GM12878 (cell line): ENCODE results near the gene MID1. TPM values are rescaled to one million over a fixed set of nuclear protein-coding genes. Genes with fewer than 3 reads are reported as not detected.
"Not testable (repeated sequence)": the region's sequence is repeated elsewhere in the genome, so short reads cannot be mapped to it uniquely, and the experiment has no call there.

ENCODE experiments used
- ATAC-seq: fragments of 200-7000 bp; cut with Tn5 transposase; 3 replicates; pipeline ENCODE4 v1.9.1; 2020; ENCODE audit warnings: mild to moderate bottlenecking, moderate library complexity
- BruUV-seq: library from RNA; stranded (reverse); fragments of 400-500 nt; replicated peaks from 2 replicates; lab custom pipeline; 2021; lab: Mats Ljungman, UMichigan
- CTCF ChIA-PET: fragments of 300-600 bp; sonication (Branson Sonifier 250); formaldehyde crosslinking; extraction: SDS; loops from one replicate; lab custom pipeline; 2021; ENCODE audit warnings: inconsistent platforms; lab: Yijun Ruan, JAX
- POLR2A ChIA-PET: fragments of 350-600 bp; formaldehyde crosslinking; extraction: SDS; loops from one replicate; lab custom pipeline; 2021; ENCODE audit warnings: inconsistent platforms; lab: Charles Lee
- RAD21 ChIA-PET: fragments of 300-600 bp; sonication (Branson Sonifier 250); formaldehyde crosslinking; loops from one replicate; lab custom pipeline; 2023; ENCODE audit warnings: antibody characterized with exemption; ENCODE audit not compliant: unreplicated experiment; lab: Charles Lee
- SMC1A ChIA-PET: fragments of 300-600 bp; sonication (Branson Sonifier 250); formaldehyde crosslinking; loops from one replicate; lab custom pipeline; 2023; ENCODE audit not compliant: unreplicated experiment, uncharacterized antibody; lab: Charles Lee
- DNase-seq: peaks from one replicate; pipeline ENCODE4 v3.0.0-alpha.2; 2011; ENCODE audit warnings: low read depth, low spot score
- FAIRE-seq: peaks from 3 replicates; lab custom pipeline; 2011; peaks lifted over from hg19 to GRCh38; lab: Jason Lieb, UNC
- H2AFZ ChIP-seq: 2 replicates; pipeline ENCODE4 v1.6.0; 2011; ENCODE audit warnings: low read depth, low read length, control low read depth; ENCODE audit not compliant: control insufficient read depth
- H3K27ac ChIP-seq: 2 replicates; pipeline ENCODE4 v1.5.1; 2011; ENCODE audit warnings: control low read depth; ENCODE audit not compliant: control insufficient read depth, insufficient read depth
- H3K27me3 ChIP-seq, 2 experiments: replicated peaks in 1 of 2; 2 replicates each; pipeline versions ENCODE4 v1.6.0 to v1.6.1; 2011; ENCODE audit warnings: low read length in 1 of 2; ENCODE audit not compliant: control insufficient read depth in 2 of 2, insufficient read depth in 2 of 2
- H3K36me3 ChIP-seq, 2 experiments: 2 replicates each; pipeline ENCODE4 v1.5.1; 2011; ENCODE audit warnings: low read length in 1 of 2; ENCODE audit not compliant: control insufficient read depth in 2 of 2, insufficient read depth in 2 of 2
- H3K4me1 ChIP-seq: 2 replicates; pipeline ENCODE4 v1.6.1; 2011; ENCODE audit warnings: mild to moderate bottlenecking, low read length, moderate library complexity, mixed read lengths; ENCODE audit not compliant: control insufficient read depth, insufficient read depth
- H3K4me2 ChIP-seq: 2 replicates; pipeline ENCODE4 v1.6.0; 2011; ENCODE audit warnings: control low read depth; ENCODE audit not compliant: control insufficient read depth, insufficient read depth
- H3K4me3 ChIP-seq: fragments of 200-600 bp; sonication (generic); 2 replicates; pipeline ENCODE4 v1.5.1; 2016
- H3K79me2 ChIP-seq: 2 replicates; pipeline ENCODE4 v1.6.0; 2011; ENCODE audit warnings: low read length; ENCODE audit not compliant: control insufficient read depth, insufficient read depth
- H3K9ac ChIP-seq: 2 replicates; pipeline ENCODE4 v1.8.0; 2011; ENCODE audit warnings: low read length, control low read depth, mixed read lengths; ENCODE audit not compliant: control insufficient read depth, insufficient read depth
- H3K9me3 ChIP-seq: replicated peaks from 3 replicates; pipeline ENCODE4 v1.5.1; 2011; ENCODE audit warnings: mild to moderate bottlenecking, low read length; ENCODE audit not compliant: control insufficient read depth, insufficient read depth
- H4K20me1 ChIP-seq: 2 replicates; pipeline ENCODE4 v1.6.0; 2011; ENCODE audit not compliant: control insufficient read depth, insufficient read depth
- FOXK2 ChIP-seq: fragments of 450-650 bp; IDR thresholded peaks from 2 replicates; pipeline ENCODE4 v1.6.1; 2017; ENCODE audit warnings: mild to moderate bottlenecking, moderate library complexity
- JUND ChIP-seq: IDR thresholded peaks from 2 replicates; pipeline ENCODE4 v1.6.1; 2012; ENCODE audit warnings: low read depth, mild to moderate bottlenecking, low read length, improper control_type of control experiment, moderate library complexity
- NFXL1 ChIP-seq: fragments of 450-650 bp; IDR thresholded peaks from 2 replicates; pipeline ENCODE4 v1.6.1; 2017; ENCODE audit warnings: antibody characterized with exemption, mild to moderate bottlenecking, borderline replicate concordance
- TCF12 ChIP-seq: IDR thresholded peaks from 2 replicates; pipeline ENCODE4 v1.6.1; 2011; ENCODE audit warnings: low read depth, mild to moderate bottlenecking, low read length
- ZNF687 ChIP-seq: fragments of 450-650 bp; IDR thresholded peaks from 2 replicates; pipeline ENCODE4 v1.6.1; 2017; ENCODE audit warnings: mild to moderate bottlenecking, moderate library complexity
- WGBS: methylation state at CpG from one replicate; pipeline ENCODE4 v1.1.6; 2016; ENCODE audit warnings: low lambda C conversion rate; ENCODE audit not compliant: insufficient replicate concordance, insufficient coverage; ENCODE audit errors: missing lambda C conversion rate; 5-methylcytosine and 5-hydroxymethylcytosine counted together
- in situ Hi-C: fragments of 300-500 bp; cut with MboI; formaldehyde crosslinking; loops from 9 replicates; pipeline ENCODE4 v1.14.3; 2018; ENCODE audit warnings: mixed read lengths
- intact Hi-C: fragments of 100-400 bp; cut with micrococcal nuclease; formaldehyde crosslinking; loops from one replicate; pipeline ENCODE4 v1.14.2; 2022; ENCODE audit not compliant: unreplicated experiment
- polyA plus RNA-seq, 11 experiments: library from polyadenylated mRNA; depleted of rRNA in 4 of 11; unstranded in 6 of 11; stranded (reverse) in 5 of 11; fragments of >200 nt; fragmentation: Nextera tagmentation in 4 of 11; fragmentation: Illumina TruSeq in 1 of 11; extraction: Ambion mirVana in 4 of 11; extraction: Trizol in 1 of 11; gene quantifications; 1 replicate in 1 of 11; 2 replicates in 10 of 11; pipeline versions ENCODE4 v1.2.1 to v1.2.3, GENCODE V29; 2011 to 2016; ENCODE audit warnings: inconsistent platforms in 2 of 11, missing spikeins in 2 of 11, low read depth in 1 of 11
- total RNA-seq, 4 experiments: library from RNA; depleted of rRNA in 3 of 4; stranded (reverse); fragments of >200 nt in 3 of 4; fragmentation: Illumina TruSeq in 1 of 4; extraction: Trizol in 1 of 4; gene quantifications; 2 replicates each; pipeline versions ENCODE4 v1.2.1 to v1.2.3, GENCODE V29; 2013 to 2021
- TF ChIP-seq, protein P1 (sequence below): fragments of 450-650 bp; IDR thresholded peaks from 2 replicates; pipeline ENCODE4 v1.6.1; 2016; ENCODE audit warnings: mild to moderate bottlenecking, moderate library complexity, borderline replicate concordance

MID1 gene
- total and polyA plus RNA-seq, 10 of the 15 experiments (the other 5 are each of a cell fraction or from before 2014, with no cell fraction given): 0.04 to 0.51 (median 0.14) TPM; not detected in 1

GRCh38 chrX:10591363-10592335, 28.7 kb downstream of the MID1 start (continued):
- no peak for TF ChIP-seq TCF12
- no peak for TF ChIP-seq NFXL1
- no peak for TF ChIP-seq FOXK2
- TF ChIP-seq, protein P1, sequence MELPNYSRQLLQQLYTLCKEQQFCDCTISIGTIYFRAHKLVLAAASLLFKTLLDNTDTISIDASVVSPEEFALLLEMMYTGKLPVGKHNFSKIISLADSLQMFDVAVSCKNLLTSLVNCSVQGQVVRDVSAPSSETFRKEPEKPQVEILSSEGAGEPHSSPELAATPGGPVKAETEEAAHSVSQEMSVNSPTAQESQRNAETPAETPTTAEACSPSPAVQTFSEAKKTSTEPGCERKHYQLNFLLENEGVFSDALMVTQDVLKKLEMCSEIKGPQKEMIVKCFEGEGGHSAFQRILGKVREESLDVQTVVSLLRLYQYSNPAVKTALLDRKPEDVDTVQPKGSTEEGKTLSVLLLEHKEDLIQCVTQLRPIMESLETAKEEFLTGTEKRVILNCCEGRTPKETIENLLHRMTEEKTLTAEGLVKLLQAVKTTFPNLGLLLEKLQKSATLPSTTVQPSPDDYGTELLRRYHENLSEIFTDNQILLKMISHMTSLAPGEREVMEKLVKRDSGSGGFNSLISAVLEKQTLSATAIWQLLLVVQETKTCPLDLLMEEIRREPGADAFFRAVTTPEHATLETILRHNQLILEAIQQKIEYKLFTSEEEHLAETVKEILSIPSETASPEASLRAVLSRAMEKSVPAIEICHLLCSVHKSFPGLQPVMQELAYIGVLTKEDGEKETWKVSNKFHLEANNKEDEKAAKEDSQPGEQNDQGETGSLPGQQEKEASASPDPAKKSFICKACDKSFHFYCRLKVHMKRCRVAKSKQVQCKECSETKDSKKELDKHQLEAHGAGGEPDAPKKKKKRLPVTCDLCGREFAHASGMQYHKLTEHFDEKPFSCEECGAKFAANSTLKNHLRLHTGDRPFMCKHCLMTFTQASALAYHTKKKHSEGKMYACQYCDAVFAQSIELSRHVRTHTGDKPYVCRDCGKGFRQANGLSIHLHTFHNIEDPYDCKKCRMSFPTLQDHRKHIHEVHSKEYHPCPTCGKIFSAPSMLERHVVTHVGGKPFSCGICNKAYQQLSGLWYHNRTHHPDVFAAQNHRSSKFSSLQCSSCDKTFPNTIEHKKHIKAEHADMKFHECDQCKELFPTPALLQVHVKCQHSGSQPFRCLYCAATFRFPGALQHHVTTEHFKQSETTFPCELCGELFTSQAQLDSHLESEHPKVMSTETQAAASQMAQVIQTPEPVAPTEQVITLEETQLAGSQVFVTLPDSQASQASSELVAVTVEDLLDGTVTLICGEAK: no peak
- no peak for TF ChIP-seq ZNF687
- no peak for TF ChIP-seq JUND

DNA sequence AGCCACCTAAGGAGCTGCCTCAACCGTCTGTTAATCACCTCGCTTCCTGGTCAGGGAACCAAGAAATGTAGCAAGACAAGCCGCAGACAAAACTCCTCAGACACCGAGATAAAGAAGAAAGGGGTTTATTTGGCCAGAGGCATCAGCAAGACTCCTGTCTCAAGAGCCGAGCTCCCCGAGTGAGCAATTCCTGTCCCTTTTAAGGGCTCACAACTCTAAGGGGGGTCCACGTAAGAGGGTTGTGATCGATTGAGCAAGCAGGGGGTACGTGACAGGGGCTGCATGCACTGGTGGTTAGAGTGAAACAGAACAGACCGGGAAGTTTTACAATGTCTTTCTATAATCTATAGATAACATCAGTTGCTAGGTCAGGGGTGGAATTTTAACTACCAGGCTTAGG, 30.6 kb downstream of the MID1 start:
- WGBS: 42% methylated on average over 9 of the region's 10 CpGs
- intact Hi-C loops, H3K27ac ChIP-seq, H3K27me3 ChIP-seq, H3K4me3 ChIP-seq, H3K4me1 ChIP-seq, in situ Hi-C loops, ATAC-seq, FAIRE-seq, SMC1A ChIA-PET, BruUV-seq, H3K9ac ChIP-seq, H4K20me1 ChIP-seq, H3K4me2 ChIP-seq, H3K9me3 ChIP-seq, H3K79me2 ChIP-seq, POLR2A ChIA-PET, H2AFZ ChIP-seq, H3K36me3 ChIP-seq, DNase-seq: not testable (repeated sequence)
- ChIA-PET CTCF (interaction anchor here (1.0 kb wide), 1 partner anchor 16 kb away, joined by 3 read pairs; no protein-coding TSS in a partner anchor), RAD21 (interaction anchor here (1.6 kb wide), 1 partner anchor 400 kb away, joined by 3 read pairs; no protein-coding TSS in a partner anchor)
